ENCODE data around the gene TUBA1C.

- no peak for TF ChIP-seq POLR2A (IDR thresholded peaks at IDR 0.05)
- TF ChIP-seq, protein P1, sequence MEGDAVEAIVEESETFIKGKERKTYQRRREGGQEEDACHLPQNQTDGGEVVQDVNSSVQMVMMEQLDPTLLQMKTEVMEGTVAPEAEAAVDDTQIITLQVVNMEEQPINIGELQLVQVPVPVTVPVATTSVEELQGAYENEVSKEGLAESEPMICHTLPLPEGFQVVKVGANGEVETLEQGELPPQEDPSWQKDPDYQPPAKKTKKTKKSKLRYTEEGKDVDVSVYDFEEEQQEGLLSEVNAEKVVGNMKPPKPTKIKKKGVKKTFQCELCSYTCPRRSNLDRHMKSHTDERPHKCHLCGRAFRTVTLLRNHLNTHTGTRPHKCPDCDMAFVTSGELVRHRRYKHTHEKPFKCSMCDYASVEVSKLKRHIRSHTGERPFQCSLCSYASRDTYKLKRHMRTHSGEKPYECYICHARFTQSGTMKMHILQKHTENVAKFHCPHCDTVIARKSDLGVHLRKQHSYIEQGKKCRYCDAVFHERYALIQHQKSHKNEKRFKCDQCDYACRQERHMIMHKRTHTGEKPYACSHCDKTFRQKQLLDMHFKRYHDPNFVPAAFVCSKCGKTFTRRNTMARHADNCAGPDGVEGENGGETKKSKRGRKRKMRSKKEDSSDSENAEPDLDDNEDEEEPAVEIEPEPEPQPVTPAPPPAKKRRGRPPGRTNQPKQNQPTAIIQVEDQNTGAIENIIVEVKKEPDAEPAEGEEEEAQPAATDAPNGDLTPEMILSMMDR (IDR thresholded peaks at IDR 0.05) = no peak
- no peak for TF ChIP-seq POLR2AphosphoS5 (IDR thresholded peaks at IDR 0.05)
- TF ChIP-seq EP300 (IDR thresholded peaks at IDR 0.05; ENCODE audit: low read depth) = no peak
Measured at GRCh38 chr12:49261721-49262120, 3.2 kb upstream of the TUBA1C start.
